Measurements from ENCODE around the gene FBLN1. TPM values are rescaled to one million over a fixed set of nuclear protein-coding genes. Genes with fewer than 3 reads are reported as not detected.

FBLN1 gene
- total and polyA plus RNA-seq, 2 of the 13 experiments (the other 11 are each of a cell fraction or from before 2014, with no cell fraction given): 37.3 to 103 TPM

DNA sequence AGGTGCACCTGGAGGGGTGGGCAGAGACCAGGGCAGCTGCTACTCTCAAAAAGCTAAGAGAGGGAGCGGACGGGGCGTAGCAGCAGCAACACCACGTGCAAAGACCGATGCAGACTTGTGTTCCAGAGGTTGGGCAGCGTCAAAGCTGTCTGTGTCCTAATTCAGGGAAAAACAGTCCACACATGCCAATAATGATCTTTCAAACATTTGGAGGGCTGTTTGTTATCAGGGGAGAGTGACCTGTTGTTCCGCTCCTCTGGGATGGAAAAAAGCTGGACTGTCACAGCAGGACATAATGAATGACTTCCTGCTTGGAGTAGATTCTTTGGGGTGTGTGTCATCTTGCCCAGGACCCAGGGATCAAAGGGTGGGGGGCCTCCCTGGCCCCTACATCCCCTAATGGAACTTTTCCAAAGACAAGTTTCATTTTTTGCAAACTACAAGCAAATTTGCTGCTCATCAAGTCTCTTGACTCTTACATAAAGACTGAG is 6.2 kb upstream of the FBLN1 start (continued):
- TF ChIP-seq, protein P1, sequence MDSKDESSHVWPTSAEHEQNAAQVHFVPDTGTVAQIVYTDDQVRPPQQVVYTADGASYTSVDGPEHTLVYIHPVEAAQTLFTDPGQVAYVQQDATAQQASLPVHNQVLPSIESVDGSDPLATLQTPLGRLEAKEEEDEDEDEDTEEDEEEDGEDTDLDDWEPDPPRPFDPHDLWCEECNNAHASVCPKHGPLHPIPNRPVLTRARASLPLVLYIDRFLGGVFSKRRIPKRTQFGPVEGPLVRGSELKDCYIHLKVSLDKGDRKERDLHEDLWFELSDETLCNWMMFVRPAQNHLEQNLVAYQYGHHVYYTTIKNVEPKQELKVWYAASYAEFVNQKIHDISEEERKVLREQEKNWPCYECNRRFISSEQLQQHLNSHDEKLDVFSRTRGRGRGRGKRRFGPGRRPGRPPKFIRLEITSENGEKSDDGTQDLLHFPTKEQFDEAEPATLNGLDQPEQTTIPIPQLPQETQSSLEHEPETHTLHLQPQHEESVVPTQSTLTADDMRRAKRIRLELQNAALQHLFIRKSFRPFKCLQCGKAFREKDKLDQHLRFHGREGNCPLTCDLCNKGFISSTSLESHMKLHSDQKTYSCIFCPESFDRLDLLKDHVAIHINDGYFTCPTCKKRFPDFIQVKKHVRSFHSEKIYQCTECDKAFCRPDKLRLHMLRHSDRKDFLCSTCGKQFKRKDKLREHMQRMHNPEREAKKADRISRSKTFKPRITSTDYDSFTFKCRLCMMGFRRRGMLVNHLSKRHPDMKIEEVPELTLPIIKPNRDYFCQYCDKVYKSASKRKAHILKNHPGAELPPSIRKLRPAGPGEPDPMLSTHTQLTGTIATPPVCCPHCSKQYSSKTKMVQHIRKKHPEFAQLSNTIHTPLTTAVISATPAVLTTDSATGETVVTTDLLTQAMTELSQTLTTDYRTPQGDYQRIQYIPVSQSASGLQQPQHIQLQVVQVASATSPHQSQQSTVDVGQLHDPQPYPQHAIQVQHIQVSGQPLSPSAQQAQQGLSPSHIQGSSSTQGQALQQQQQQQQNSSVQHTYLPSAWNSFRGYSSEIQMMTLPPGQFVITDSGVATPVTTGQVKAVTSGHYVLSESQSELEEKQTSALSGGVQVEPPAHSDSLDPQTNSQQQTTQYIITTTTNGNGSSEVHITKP (CRISPR knock-in tag; IDR thresholded peaks at IDR 0.05; ENCODE audit: low read depth): peak; percentile 55; the same call in 1 of the 2 replicates
- TF ChIP-seq, protein P2, sequence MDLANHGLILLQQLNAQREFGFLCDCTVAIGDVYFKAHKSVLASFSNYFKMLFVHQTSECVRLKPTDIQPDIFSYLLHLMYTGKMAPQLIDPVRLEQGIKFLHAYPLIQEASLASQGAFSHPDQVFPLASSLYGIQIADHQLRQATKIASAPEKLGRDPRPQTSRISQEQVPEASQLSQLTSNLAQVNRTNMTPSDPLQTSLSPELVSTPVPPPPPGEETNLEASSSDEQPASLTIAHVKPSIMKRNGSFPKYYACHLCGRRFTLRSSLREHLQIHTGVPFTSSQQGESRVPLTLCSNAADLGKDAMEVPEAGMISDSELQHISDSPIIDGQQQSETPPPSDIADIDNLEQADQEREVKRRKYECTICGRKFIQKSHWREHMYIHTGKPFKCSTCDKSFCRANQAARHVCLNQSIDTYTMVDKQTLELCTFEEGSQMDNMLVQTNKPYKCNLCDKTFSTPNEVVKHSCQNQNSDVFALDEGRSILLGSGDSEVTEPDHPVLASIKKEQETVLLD (CRISPR knock-in tag; IDR thresholded peaks at IDR 0.05; ENCODE audit: low read depth): no peak
- TF ChIP-seq, protein P3, sequence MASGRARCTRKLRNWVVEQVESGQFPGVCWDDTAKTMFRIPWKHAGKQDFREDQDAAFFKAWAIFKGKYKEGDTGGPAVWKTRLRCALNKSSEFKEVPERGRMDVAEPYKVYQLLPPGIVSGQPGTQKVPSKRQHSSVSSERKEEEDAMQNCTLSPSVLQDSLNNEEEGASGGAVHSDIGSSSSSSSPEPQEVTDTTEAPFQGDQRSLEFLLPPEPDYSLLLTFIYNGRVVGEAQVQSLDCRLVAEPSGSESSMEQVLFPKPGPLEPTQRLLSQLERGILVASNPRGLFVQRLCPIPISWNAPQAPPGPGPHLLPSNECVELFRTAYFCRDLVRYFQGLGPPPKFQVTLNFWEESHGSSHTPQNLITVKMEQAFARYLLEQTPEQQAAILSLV (CRISPR knock-in tag; IDR thresholded peaks at IDR 0.05; ENCODE audit: borderline replicate concordance): no peak
- TF ChIP-seq ZNF792 (CRISPR knock-in tag; IDR thresholded peaks at IDR 0.05) (peak; percentile 72; the same call in 1 of the 2 replicates), NR2F6 (IDR thresholded peaks at IDR 0.05) (no peak; the same call in 1 of the 2 replicates), NR2F6 (CRISPR knock-in tag; IDR thresholded peaks at IDR 0.05) (peak; percentile 50), ZKSCAN8 (CRISPR knock-in tag; IDR thresholded peaks at IDR 0.05; ENCODE audit: borderline replicate concordance) (peak; percentile 37; the same call in 1 of the 2 replicates), ZBTB7A (CRISPR knock-in tag; IDR thresholded peaks at IDR 0.05) (no peak), ZNF205 (CRISPR knock-in tag; IDR thresholded peaks at IDR 0.05) (0 out of 2 replicates have a peak, but pooled peaks have one; percentile 16), MEIS2 (CRISPR knock-in tag; IDR thresholded peaks at IDR 0.05) (peak; percentile 97), ZNF614 (CRISPR knock-in tag; IDR thresholded peaks at IDR 0.05; ENCODE audit: borderline replicate concordance) (peak; percentile 21; the same call in 1 of the 2 replicates), ZNF879 (CRISPR knock-in tag; IDR thresholded peaks at IDR 0.05) (0 out of 2 replicates have a peak, but pooled peaks have one; percentile 40), PITX1 (CRISPR knock-in tag; IDR thresholded peaks at IDR 0.05) (peak; percentile 45; the same call in 1 of the 2 replicates)
- TF ChIP-seq, protein P4, sequence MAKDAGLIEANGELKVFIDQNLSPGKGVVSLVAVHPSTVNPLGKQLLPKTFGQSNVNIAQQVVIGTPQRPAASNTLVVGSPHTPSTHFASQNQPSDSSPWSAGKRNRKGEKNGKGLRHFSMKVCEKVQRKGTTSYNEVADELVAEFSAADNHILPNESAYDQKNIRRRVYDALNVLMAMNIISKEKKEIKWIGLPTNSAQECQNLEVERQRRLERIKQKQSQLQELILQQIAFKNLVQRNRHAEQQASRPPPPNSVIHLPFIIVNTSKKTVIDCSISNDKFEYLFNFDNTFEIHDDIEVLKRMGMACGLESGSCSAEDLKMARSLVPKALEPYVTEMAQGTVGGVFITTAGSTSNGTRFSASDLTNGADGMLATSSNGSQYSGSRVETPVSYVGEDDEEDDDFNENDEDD (CRISPR knock-in tag; IDR thresholded peaks at IDR 0.05; ENCODE audit: borderline replicate concordance): peak; percentile 39; the same call in 1 of the 2 replicates
- TF ChIP-seq, protein P5, sequence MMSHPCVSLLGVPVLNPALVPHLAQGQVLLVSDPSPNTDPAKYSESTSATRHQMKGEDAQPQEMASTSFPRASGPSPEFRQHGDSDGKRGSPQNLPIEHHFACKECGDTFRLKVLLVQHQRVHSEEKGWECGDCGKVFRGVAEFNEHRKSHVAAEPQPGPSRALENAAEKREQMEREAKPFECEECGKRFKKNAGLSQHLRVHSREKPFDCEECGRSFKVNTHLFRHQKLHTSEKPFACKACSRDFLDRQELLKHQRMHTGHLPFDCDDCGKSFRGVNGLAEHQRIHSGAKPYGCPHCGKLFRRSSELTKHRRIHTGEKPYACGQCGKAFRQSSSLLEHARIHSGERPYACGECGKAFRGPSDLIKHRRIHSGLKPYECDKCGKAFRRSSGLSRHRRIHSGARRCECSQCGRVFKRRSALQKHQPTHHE (CRISPR knock-in tag; IDR thresholded peaks at IDR 0.05; ENCODE audit: borderline replicate concordance): no peak
- TF ChIP-seq, protein P6, sequence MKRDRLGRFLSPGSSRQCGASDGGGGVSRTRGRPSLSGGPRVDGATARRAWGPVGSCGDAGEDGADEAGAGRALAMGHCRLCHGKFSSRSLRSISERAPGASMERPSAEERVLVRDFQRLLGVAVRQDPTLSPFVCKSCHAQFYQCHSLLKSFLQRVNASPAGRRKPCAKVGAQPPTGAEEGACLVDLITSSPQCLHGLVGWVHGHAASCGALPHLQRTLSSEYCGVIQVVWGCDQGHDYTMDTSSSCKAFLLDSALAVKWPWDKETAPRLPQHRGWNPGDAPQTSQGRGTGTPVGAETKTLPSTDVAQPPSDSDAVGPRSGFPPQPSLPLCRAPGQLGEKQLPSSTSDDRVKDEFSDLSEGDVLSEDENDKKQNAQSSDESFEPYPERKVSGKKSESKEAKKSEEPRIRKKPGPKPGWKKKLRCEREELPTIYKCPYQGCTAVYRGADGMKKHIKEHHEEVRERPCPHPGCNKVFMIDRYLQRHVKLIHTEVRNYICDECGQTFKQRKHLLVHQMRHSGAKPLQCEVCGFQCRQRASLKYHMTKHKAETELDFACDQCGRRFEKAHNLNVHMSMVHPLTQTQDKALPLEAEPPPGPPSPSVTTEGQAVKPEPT (CRISPR knock-in tag; IDR thresholded peaks at IDR 0.05; ENCODE audit: low read depth): 0 out of 2 replicates have a peak, but pooled peaks have one; percentile 22

All from HepG2 (cell line).